Measurements from ENCODE around the gene PCDHGA1.

DNA sequence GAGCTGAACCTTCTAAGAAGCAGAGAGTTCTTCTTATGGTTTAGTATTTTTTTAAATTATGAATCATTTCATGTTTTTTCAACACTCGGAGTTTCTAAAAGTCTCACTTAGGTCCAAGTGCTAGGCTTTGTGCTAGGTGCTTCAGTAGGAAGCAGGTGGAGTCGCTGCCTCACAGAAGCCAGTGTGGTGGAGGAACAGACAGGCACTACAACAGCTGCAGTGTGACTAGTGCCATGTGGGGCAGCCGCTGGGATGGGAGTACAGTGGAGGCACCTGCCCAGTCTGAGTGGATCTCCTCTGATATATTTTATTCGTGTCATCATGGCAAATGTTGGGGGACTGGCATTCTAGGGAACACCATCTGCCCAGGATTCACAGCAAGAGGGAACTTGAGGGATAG, 173.9 kb downstream of the PCDHGA1 start:
- TF ChIP-seq, protein P1, sequence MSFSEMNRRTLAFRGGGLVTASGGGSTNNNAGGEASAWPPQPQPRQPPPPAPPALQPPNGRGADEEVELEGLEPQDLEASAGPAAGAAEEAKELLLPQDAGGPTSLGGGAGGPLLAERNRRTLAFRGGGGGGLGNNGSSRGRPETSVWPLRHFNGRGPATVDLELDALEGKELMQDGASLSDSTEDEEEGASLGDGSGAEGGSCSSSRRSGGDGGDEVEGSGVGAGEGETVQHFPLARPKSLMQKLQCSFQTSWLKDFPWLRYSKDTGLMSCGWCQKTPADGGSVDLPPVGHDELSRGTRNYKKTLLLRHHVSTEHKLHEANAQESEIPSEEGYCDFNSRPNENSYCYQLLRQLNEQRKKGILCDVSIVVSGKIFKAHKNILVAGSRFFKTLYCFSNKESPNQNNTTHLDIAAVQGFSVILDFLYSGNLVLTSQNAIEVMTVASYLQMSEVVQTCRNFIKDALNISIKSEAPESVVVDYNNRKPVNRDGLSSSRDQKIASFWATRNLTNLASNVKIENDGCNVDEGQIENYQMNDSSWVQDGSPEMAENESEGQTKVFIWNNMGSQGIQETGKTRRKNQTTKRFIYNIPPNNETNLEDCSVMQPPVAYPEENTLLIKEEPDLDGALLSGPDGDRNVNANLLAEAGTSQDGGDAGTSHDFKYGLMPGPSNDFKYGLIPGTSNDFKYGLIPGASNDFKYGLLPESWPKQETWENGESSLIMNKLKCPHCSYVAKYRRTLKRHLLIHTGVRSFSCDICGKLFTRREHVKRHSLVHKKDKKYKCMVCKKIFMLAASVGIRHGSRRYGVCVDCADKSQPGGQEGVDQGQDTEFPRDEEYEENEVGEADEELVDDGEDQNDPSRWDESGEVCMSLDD (tag by site-specific recombination; IDR thresholded peaks at IDR 0.05), result no peak
- TF ChIP-seq, protein P2, sequence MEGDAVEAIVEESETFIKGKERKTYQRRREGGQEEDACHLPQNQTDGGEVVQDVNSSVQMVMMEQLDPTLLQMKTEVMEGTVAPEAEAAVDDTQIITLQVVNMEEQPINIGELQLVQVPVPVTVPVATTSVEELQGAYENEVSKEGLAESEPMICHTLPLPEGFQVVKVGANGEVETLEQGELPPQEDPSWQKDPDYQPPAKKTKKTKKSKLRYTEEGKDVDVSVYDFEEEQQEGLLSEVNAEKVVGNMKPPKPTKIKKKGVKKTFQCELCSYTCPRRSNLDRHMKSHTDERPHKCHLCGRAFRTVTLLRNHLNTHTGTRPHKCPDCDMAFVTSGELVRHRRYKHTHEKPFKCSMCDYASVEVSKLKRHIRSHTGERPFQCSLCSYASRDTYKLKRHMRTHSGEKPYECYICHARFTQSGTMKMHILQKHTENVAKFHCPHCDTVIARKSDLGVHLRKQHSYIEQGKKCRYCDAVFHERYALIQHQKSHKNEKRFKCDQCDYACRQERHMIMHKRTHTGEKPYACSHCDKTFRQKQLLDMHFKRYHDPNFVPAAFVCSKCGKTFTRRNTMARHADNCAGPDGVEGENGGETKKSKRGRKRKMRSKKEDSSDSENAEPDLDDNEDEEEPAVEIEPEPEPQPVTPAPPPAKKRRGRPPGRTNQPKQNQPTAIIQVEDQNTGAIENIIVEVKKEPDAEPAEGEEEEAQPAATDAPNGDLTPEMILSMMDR (tag by site-specific recombination; IDR thresholded peaks at IDR 0.05), result no peak
- TF ChIP-seq, protein P3, sequence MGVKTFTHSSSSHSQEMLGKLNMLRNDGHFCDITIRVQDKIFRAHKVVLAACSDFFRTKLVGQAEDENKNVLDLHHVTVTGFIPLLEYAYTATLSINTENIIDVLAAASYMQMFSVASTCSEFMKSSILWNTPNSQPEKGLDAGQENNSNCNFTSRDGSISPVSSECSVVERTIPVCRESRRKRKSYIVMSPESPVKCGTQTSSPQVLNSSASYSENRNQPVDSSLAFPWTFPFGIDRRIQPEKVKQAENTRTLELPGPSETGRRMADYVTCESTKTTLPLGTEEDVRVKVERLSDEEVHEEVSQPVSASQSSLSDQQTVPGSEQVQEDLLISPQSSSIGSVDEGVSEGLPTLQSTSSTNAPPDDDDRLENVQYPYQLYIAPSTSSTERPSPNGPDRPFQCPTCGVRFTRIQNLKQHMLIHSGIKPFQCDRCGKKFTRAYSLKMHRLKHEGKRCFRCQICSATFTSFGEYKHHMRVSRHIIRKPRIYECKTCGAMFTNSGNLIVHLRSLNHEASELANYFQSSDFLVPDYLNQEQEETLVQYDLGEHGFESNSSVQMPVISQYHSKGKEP (tag by site-specific recombination; IDR thresholded peaks at IDR 0.05), result no peak
- TF ChIP-seq GLI4 (tag by site-specific recombination; IDR thresholded peaks at IDR 0.05) (no peak), MEIS1 (CRISPR knock-in tag; IDR thresholded peaks at IDR 0.05; ENCODE audit: borderline replicate concordance) (no peak), MYNN (tag by site-specific recombination; IDR thresholded peaks at IDR 0.05; ENCODE audit: borderline replicate concordance) (no peak), YY1 (tag by site-specific recombination; IDR thresholded peaks at IDR 0.05) (no peak), ZNF10 (tag by site-specific recombination; IDR thresholded peaks at IDR 0.05) (no peak), ZNF221 (tag by site-specific recombination; IDR thresholded peaks at IDR 0.05; ENCODE audit: borderline replicate concordance) (no peak), ZNF140 (tag by site-specific recombination; IDR thresholded peaks at IDR 0.05) (no peak), SALL2 (tag by site-specific recombination; IDR thresholded peaks at IDR 0.05; ENCODE audit: borderline replicate concordance) (no peak), ZFP37 (tag by site-specific recombination; IDR thresholded peaks at IDR 0.05) (no peak), ZNF311 (tag by site-specific recombination; IDR thresholded peaks at IDR 0.05; ENCODE audit: borderline replicate concordance) (no peak)
- TF ChIP-seq, protein P4, sequence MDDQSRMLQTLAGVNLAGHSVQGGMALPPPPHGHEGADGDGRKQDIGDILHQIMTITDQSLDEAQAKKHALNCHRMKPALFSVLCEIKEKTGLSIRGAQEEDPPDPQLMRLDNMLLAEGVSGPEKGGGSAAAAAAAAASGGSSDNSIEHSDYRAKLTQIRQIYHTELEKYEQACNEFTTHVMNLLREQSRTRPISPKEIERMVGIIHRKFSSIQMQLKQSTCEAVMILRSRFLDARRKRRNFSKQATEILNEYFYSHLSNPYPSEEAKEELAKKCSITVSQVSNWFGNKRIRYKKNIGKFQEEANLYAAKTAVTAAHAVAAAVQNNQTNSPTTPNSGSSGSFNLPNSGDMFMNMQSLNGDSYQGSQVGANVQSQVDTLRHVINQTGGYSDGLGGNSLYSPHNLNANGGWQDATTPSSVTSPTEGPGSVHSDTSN (CRISPR knock-in tag; IDR thresholded peaks at IDR 0.05), result no peak
